OCI-LY7 (cell line): ENCODE data around the gene PAK4.

ENCODE experiments used
- CTCF ChIP-seq: fragments of 200-600 bp; sonication (generic); conservative IDR thresholded peaks from 2 replicates; pipeline ENCODE4 v1.5.1; 2014; ENCODE audit warnings: mild to moderate bottlenecking, antibody characterized with exemption, low read length, moderate library complexity, mixed read lengths
- EZH2phosphoT487 ChIP-seq: fragments of 200-600 bp; sonication (generic); IDR thresholded peaks from 2 replicates; pipeline ENCODE4 v1.6.1; 2018; ENCODE audit warnings: low read depth, borderline replicate concordance, mild to moderate bottlenecking, mixed run types, antibody characterized with exemption, low read length, moderate library complexity, mixed read lengths

DNA sequence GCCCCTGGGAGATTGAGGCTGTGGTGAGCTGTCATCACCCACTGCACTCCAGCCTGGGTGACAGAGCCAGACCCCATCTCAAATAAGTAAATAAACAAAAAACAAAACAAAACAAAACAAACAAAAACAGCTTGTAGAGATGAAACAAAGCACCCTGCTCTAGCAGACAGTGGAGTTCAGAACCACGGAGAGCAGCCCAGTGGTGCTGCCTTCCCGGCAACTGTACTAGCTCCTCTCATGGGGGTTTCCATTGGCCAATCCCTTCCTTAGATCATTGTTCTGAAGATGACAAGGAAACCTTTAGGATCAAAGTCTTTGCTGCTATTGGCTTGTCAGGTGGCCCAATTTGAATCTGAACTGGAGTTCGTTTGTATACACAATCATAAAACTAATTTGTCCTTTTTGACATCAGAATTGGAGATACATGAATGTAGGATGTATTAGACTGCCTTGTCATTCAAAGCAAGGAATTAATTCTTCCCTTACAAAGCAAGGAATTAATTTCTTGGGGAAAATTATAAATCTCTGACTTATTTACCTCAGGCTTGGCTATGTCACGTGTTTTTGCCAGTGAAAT, 98.2 kb downstream of the PAK4 start:
- TF ChIP-seq CTCF: no peak
- no peak for TF ChIP-seq EZH2phosphoT487
